ENCODE measurements around the gene ECEL1.

The ECEL1 gene

DNA sequence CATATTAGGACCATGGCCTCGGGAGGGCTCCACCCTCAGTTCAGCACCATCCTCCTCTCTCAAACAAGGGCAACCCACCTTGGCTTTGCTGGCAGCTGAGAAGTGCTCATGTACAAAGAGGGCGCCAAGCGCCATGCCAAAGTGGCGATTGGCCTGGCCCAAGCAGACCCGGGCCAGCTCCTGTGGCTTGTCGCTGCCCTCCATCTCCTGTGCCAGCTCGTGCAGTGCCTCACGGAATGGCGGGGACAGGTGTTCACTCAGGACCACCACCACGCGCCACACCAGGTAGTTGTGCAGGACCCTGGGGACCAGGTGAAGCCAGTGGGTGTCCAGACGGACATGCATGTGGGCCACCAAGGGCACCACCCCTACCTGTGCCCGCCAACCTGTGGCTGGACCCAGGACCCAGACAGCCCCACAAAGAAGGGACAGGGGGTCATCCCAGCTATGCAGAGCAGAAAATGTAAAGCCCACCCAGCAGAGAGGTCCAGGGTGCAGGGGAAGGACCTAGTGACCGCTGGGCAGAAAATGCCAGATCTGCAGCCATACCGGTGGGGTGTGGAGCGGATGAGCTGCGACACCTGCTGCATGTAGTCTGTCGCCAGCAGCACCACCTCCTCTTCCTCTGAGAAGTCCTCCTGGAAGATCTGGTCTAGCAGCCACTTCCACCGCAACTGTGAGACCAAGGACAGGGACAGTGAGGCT is 3.6 kb downstream of the ECEL1 start:
- ATAC-seq (replicated peaks; ENCODE audit: extremely low read depth, poor library complexity, severe bottlenecking) = no peak
- no peak overlapping the region for H3K4me3 Mint-ChIP-seq
- peaks cover 2% of the 10 kb centered on the region for H3K36me3 Mint-ChIP-seq (ENCODE audit: insufficient read depth)
- no peaks in the 10 kb centered on the region for H3K9me3 Mint-ChIP-seq
- peaks cover 51% of the 10 kb centered on the region for H3K27me3 Mint-ChIP-seq
- H3K4me1 Mint-ChIP-seq = no peaks in the 10 kb centered on the region
- no peak overlapping the region for H3K27ac Mint-ChIP-seq (ENCODE audit: low read depth)
- DNase-seq (ENCODE audit: low spot score in 2 of 2) = no peak

GRCh38 chr2:232483311-232483922 is 4.2 kb downstream of the ECEL1 start:
- ATAC-seq (replicated peaks; ENCODE audit: extremely low read depth, poor library complexity, severe bottlenecking) (no peak), DNase-seq (ENCODE audit: low spot score in 2 of 2) (no peak)
- no peaks in the 10 kb centered on the region for H3K9me3 Mint-ChIP-seq
- H3K4me1 Mint-ChIP-seq = no peaks in the 10 kb centered on the region
- H3K27me3 Mint-ChIP-seq = peaks cover 45% of the 10 kb centered on the region
- H3K27ac Mint-ChIP-seq (ENCODE audit: low read depth) = no peak overlapping the region
- H3K36me3 Mint-ChIP-seq (ENCODE audit: insufficient read depth) = no peaks in the 10 kb centered on the region
- no peak overlapping the region for H3K4me3 Mint-ChIP-seq

DNA sequence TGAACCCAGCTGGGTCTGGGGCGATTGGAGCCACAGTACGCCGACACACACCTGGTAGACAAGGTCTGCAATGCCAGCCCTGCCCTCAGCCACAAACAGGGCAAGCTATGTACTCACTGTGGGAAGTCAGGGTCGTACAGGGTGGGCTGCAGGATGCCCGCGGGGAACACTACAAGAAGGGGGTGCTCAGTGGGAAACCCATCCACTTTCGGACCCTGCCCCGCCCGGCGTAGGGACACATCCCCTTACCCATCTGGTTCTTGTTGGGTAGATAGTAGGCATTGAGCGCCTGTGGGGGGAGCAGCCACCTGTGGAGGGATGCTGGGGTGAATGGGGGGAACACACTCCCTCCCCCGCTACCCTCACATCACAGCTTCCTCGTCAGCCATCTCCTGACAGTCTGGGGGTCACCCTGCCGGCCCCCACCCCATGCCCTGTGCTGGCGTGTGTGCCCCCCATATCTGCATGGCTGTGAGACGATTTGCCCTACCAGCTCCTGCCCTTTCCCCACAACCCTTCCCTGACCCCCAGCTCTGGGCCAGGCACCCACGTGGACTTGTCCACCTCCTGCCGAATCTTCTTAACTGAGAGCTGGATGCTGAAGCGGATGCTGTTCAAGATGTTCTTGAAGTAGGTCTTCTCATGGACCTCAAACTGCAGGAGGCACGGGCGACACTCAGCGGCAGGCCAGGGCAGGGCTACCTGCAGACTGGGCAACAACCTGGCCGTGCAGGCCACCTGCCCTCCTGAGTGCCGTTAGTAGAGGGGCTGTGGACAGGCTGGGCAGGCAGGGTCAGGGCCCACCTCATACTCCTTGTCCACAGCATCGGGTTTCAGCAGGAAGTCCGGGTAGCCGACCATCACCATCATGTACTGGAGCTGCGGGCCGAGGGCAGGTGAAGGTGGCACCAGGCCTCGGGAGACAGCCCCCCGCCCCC is 5.1 kb downstream of the ECEL1 start:
- Mint-ChIP-seq H3K4me3 (no peak overlapping the region), H3K27me3 (peaks cover 42% of the 10 kb centered on the region), H3K36me3 (ENCODE audit: insufficient read depth) (no peaks in the 10 kb centered on the region), H3K4me1 (no peaks in the 10 kb centered on the region), H3K9me3 (no peaks in the 10 kb centered on the region), H3K27ac (ENCODE audit: low read depth) (no peak overlapping the region)
- no peak for DNase-seq (ENCODE audit: low spot score in 2 of 2)
- no peak for ATAC-seq (replicated peaks; ENCODE audit: extremely low read depth, poor library complexity, severe bottlenecking)

DNA sequence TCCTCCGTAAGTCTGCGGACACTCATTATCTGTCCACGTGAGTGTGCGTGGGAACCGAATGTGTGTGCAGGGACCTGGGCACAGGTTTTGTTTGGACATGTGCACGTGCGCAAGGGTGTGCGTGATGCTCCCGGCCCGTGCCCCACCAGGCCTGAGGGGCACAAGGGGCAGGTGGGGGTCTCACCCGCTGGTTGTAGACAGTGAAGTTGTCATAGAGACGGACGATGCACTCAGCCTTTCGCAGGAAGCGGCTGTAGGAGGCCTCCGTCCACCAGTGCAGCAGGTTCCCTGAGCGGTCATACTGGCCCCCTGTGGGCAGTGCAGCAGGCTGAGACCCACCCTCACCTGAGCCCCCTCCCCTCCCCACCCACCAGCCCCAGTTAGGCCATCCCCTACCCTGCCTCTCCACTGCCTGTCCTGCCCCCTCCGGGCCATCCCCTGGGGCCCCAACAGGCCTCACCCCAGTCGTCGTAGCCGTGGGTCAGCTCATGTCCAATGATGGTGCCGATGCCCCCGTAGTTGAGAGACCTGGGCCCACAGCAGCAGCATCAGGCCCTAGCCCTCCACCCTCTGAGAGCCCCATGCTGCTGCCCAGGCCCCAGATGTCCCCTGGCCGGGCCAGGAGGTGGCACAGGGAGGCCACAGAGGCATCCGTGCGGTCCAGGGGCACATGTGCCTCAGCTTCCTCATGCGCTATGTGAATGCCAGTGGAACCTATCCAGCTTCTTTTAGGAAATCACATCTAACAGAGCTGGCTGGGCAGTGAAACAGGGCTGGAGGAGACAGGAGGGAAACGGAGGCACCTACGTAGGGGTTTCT is 6.1 kb downstream of the ECEL1 start:
- DNase-seq (ENCODE audit: low spot score in 2 of 2) = no peak
- H3K36me3 Mint-ChIP-seq (ENCODE audit: insufficient read depth) = no peaks in the 10 kb centered on the region
- no peak for ATAC-seq (replicated peaks; ENCODE audit: extremely low read depth, poor library complexity, severe bottlenecking)
- H3K27ac Mint-ChIP-seq (ENCODE audit: low read depth) = no peak overlapping the region
- H3K4me3 Mint-ChIP-seq = no peak overlapping the region
- H3K9me3 Mint-ChIP-seq = no peaks in the 10 kb centered on the region
- H3K27me3 Mint-ChIP-seq = peaks cover 48% of the 10 kb centered on the region
- H3K4me1 Mint-ChIP-seq = no peaks in the 10 kb centered on the region

GRCh38 chr2:232480201-232481190 is 7.1 kb downstream of the ECEL1 start:
- H3K4me3 Mint-ChIP-seq = no peak overlapping the region
- no peaks in the 10 kb centered on the region for H3K9me3 Mint-ChIP-seq
- H3K27me3 Mint-ChIP-seq = peaks cover 55% of the 10 kb centered on the region
- H3K4me1 Mint-ChIP-seq = no peaks in the 10 kb centered on the region
- ATAC-seq (replicated peaks; ENCODE audit: extremely low read depth, poor library complexity, severe bottlenecking) = no peak
- no peaks in the 10 kb centered on the region for H3K36me3 Mint-ChIP-seq (ENCODE audit: insufficient read depth)
- H3K27ac Mint-ChIP-seq (ENCODE audit: low read depth) = no peak overlapping the region
- DNase-seq (ENCODE audit: low spot score in 2 of 2) = no peak

DNA sequence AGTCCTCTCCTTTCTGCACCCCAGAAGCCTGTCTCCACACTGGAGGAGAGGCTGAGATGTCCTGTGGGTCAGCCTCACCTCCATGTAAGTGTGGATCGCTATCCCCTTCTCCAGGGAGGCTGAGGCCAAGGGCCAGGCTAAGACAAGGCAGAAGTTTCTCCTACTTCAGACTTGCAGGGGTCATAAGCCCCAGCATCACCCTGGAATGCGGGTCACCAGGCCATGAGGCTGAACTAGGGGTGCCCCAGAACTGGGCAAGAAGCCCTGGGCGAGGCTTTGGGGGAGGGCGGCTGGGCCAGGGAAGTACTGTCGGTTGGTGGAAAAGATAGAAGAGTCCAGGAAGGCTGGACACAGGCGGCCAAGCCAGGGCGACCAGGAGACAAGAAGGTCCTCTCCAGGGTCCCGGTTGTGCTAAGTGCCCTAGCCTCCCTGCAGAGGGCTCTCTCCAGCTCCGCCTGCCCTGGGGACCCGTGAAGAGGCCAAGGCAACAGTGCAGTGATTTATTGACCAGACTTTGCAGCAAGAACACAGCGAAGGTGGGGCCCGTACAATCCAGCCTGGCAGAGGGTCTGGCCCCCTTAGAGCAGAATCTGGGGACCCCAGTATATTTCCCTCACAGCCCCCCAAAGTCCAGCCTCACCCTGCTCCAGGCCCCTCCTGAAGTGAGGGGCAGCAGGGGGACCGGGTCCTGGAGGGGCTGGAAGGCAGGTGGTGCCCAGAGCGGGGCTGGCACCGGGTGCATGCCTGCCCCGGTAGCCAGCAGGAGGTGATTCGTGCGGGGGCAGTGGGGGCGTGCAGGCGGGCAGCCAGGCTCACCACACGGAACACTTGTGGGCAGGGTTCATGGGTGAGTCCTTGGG is 8.1 kb downstream of the ECEL1 start:
- no peak overlapping the region for H3K27ac Mint-ChIP-seq (ENCODE audit: low read depth)
- H3K4me1 Mint-ChIP-seq = no peaks in the 10 kb centered on the region
- ATAC-seq (replicated peaks; ENCODE audit: extremely low read depth, poor library complexity, severe bottlenecking) (no peak), DNase-seq (ENCODE audit: low spot score in 2 of 2) (no peak)
- H3K36me3 Mint-ChIP-seq (ENCODE audit: insufficient read depth) = no peaks in the 10 kb centered on the region
- no peaks in the 10 kb centered on the region for H3K9me3 Mint-ChIP-seq
- H3K4me3 Mint-ChIP-seq = no peak overlapping the region
- H3K27me3 Mint-ChIP-seq = peaks cover 51% of the 10 kb centered on the region

DNA sequence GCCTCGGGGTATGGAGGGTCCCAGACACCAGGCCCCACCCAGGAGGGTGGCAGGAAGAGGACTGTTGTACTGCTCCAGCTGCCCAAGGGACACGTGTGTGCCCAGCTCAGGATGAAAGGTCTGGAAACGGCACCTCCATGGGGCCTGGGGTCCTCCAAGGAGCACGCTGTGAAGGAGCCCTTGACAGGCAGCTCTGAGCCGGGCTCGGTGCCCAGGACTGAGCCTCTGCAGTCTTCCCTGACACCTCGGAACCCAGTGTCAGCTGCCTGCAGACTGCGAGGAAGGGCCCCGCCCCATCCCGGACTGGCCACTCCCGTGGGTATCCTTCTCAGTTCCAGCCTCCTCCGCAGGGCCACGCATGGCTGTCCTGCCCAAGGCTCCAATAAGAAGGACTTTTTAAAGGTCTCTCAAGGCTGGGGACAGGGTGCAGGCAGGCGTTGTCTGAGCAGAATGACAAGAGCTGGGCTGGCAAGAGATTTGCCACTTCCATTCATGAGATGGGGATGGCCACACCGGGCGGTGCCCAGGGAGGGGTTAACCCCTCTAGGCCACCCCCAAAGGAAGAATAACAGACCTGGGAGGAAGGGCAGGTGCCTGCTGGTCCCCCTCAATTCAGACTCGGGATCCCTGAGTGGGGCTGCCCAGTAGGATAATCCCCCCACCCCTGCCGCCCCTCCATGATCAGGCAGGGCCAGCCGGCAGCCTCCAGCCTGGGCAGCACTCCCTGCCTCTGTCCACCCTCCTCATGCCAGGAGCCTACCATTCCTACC is 8.9 kb downstream of the ECEL1 start:
- Mint-ChIP-seq H3K9me3 (no peaks in the 10 kb centered on the region), H3K27ac (ENCODE audit: low read depth) (no peak overlapping the region), H3K4me1 (no peaks in the 10 kb centered on the region), H3K4me3 (no peak overlapping the region), H3K27me3 (peaks cover 52% of the 10 kb centered on the region), H3K36me3 (ENCODE audit: insufficient read depth) (no peaks in the 10 kb centered on the region)
- DNase-seq (ENCODE audit: low spot score in 2 of 2) = no peak
- no peak for ATAC-seq (replicated peaks; ENCODE audit: extremely low read depth, poor library complexity, severe bottlenecking)

DNA sequence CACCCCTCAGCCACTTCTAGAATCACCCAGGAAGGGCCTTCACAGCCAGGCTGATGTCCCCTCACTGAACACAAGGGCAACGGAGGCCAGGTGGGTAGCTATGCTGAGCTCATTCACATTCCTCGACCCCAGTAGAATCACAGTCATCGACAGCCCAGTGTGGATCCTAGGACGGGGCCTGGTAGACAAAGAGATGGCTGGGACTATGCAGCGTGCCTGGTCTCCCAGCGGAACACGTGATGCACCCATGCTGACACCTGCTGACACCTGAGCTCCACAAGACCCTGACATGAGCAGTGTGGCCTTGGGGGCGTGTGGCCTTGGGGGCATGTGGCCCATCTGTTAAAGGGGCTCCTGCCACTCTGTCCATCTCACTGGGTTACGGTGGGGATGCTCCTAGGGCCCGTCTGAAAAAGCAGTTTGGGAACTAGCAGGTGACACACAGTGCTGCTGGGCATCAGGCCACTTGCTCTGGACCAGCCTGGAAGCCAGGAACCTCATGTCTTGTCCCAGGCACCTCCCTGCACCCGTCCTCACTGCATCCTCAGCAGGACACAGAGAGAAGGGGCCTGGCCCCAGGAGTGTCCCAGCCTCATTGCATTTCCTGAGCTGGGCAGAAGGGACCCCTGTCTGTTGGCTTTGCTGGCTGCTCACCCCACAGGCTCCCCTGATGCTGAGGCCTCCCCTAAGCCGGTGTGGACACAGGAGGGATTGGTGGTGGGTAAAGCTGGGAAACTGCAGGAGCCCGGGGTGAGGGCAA is 9.7 kb downstream of the ECEL1 start:
- ATAC-seq (replicated peaks; ENCODE audit: extremely low read depth, poor library complexity, severe bottlenecking) (no peak), DNase-seq (ENCODE audit: low spot score in 2 of 2) (no peak)
- Mint-ChIP-seq H3K36me3 (ENCODE audit: insufficient read depth) (no peaks in the 10 kb centered on the region), H3K27ac (ENCODE audit: low read depth) (no peak overlapping the region), H3K27me3 (peaks cover 55% of the 10 kb centered on the region), H3K4me1 (no peaks in the 10 kb centered on the region), H3K4me3 (no peak overlapping the region), H3K9me3 (peaks cover 2% of the 10 kb centered on the region)

- no peak overlapping the region for H3K27ac Mint-ChIP-seq (ENCODE audit: low read depth)
- no peak for ATAC-seq (replicated peaks; ENCODE audit: extremely low read depth, poor library complexity, severe bottlenecking)
- no peak overlapping the region for H3K4me3 Mint-ChIP-seq
- no peaks in the 10 kb centered on the region for H3K36me3 Mint-ChIP-seq (ENCODE audit: insufficient read depth)
- H3K27me3 Mint-ChIP-seq = peaks cover 55% of the 10 kb centered on the region
- no peak for DNase-seq (ENCODE audit: low spot score in 2 of 2)
- H3K9me3 Mint-ChIP-seq = peaks cover 9% of the 10 kb centered on the region
- no peaks in the 10 kb centered on the region for H3K4me1 Mint-ChIP-seq
Observed at GRCh38 chr2:232476791-232477190, 10.8 kb downstream of the ECEL1 start.

GRCh38 chr2:232476045-232476444 is 11.6 kb downstream of the ECEL1 start:
- Mint-ChIP-seq H3K27me3 (peaks cover 55% of the 10 kb centered on the region), H3K4me1 (no peaks in the 10 kb centered on the region), H3K4me3 (no peak overlapping the region), H3K36me3 (ENCODE audit: insufficient read depth) (no peaks in the 10 kb centered on the region), H3K9me3 (peaks cover 9% of the 10 kb centered on the region), H3K27ac (ENCODE audit: low read depth) (no peak overlapping the region)
- DNase-seq (ENCODE audit: low spot score in 2 of 2) (no peak), ATAC-seq (replicated peaks; ENCODE audit: extremely low read depth, poor library complexity, severe bottlenecking) (no peak)
